Ovary (tissue), 3 donors: ENCODE measurements around the gene MFSD1.

Experiments
- CTCF ChIP-seq, 3 donors: fragments of 450-650 bp in 2 of 3; fragments of 200-600 bp in 1 of 3; IDR thresholded peaks; one replicate each; pipeline versions ENCODE4 v1.5.1 to v1.8.0; 2016 to 2022; ENCODE audit warnings: antibody characterized with exemption in 3 of 3, mild to moderate bottlenecking in 1 of 3
- EP300 ChIP-seq: sonication (generic); formaldehyde crosslinking; IDR thresholded peaks from one replicate; pipeline ENCODE4 v1.6.1; 2017; ENCODE audit warnings: antibody characterized with exemption
- POLR2A ChIP-seq: fragments of 450-650 bp; IDR thresholded peaks from one replicate; pipeline ENCODE4 v1.6.1; 2017; ENCODE audit warnings: antibody characterized with exemption, mild to moderate bottlenecking, moderate library complexity
- donor health status: DM: no; HTN: no; CAD: no.

GRCh38 chr3:158875700-158876099, 73.8 kb downstream of the MFSD1 start:
- TF ChIP-seq CTCF (IDR thresholded peaks at IDR 0.05) (no peak), POLR2A (no peak), EP300 (no peak)
